SW 1271 (cell line): ENCODE measurements around the gene MCF2L.
"Not testable (repeated sequence)": the region's sequence is repeated elsewhere in the genome, so short reads cannot be mapped to it uniquely, and the experiment has no call there.

Source experiments
- DNase-seq, 2 experiments: peaks; one replicate each; lab custom pipeline; 2025; lab: John Stamatoyannopoulos, UW

Gene MCF2L

GRCh38 chr13:113094410-113094800 lies 125.4 kb downstream of the MCF2L start:
- DNase-seq: no peak

DNA sequence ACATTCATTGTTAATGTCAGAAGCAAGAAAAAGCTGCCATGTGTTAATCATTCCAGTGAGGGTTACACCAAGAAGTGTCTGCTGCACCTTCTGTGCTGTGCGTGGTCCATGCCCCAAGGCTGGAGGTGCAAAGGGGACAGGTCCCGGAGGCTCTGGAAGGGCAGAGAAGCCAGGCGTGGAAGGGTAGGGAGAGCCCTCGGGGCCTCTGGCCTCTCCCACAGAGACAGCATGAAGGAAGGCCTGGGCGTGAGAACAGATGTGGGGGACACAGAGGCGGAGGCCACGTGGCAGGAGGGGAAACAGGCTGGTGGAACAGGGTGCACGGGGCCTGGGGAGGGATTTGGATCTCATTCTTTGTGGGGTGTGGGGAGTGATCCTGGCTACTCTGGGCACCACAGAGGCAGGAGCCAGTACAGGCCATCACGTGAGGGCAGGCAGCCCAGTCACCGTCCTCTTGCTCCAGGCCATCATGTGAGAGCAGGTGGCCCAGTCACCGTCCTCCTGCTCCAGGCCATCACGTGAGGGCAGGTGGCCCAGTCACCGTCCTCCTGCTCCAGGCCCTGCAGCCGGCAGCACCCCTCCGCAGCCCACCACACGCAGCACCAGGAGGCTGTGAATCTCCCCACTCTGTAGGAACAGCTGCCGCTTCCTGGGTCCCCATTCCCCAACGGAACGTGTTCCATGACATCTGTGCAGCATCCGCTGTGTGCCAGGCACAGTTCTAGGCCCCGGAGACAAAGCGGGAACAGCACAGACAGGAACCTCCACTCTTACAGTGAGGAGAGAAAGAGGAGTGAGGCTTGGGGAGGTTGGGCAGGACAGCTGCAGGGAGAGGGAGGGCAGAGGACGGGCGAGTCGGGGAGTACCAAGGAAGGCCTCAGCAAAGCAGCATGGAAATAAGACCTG lies 126.4 kb downstream of the MCF2L start:
- DNase-seq: no peak

DNA sequence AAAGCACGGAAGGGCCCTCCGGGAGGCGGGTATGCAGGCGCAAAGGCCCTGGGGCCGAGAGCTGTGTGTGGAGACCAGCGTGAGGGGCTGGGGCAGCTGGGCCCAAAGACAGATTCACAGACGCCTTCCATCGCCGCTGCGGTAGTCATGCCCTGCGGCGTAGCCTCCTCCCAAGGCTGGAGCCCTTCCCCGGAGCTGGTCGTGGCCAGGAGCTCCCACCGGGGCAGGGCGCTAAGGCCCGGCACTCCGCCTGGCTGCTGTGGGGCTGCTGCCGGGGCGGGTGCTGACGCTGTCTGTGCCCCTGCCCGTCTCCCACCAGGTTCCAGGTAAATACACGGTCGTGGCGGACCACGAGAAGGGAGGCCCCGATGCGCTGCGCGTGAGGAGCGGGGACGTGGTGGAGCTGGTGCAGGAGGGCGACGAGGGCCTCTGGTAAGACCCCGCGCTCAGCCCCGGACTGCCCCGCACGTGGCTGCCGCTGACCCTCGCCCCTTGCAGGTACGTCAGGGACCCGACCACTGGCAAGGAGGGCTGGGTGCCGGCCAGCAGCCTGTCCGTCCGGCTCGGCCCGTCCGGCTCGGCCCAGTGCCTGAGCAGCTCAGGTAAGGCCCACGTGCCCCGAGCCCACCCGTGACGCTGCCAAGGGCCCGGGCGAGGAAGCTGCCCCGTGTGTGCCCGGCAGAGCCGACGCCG lies 127.2 kb downstream of the MCF2L start:
- no peak for DNase-seq

- no peak for DNase-seq
These were observed 127.8 kb downstream of the MCF2L start for GRCh38 chr13:113096745-113097305.

- DNase-seq: no peak
These were observed 128.6 kb downstream of the MCF2L start for GRCh38 chr13:113097651-113098050.

GRCh38 chr13:113098162-113098732 lies 129.2 kb downstream of the MCF2L start:
- DNase-seq: no peak

DNA sequence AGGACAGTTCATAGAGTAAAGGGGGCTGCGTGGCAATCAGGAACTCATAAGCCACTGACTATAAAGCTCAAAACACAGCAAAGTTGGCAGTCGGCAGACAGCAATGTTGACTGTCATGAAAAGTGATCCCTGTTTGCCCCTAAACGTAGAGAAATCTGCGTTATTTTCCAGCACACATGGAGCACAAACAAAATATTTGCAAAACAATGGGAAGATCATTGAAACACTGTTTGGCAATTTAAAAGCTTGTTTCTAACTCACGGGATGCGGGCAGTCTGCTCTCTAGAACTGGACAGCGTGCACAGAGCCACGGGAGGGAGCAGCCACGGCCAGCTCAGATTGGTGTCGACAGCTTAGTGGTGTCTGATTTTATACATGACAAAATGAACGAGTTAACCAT lies 130.1 kb downstream of the MCF2L start:
- DNase-seq: no peak

GRCh38 chr13:113102302-113102701 lies 133.3 kb downstream of the MCF2L start:
- DNase-seq: not testable (repeated sequence)

DNA sequence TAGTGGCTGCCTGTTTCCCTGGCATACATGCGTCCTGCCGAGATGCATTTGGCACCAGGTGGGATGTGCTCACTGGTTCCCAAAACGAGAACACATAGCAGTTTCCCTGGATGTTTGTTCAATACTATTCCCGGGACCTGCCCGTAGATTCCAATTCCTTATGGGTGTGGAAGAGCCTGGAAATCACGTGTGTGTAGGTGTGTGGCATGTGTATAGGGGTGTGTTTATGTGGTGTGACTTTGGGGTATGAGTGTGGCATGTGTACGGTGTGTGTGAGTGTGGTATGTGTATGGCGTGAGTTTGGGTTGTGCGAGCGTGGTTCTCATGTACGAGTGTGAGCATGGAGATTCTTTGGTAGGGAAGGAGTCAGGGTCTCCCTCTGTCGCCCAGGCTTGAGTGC lies 133.7 kb downstream of the MCF2L start:
- DNase-seq: no peak

- no peak for DNase-seq
These were observed 134.6 kb downstream of the MCF2L start for GRCh38 chr13:113103646-113104045.

DNA sequence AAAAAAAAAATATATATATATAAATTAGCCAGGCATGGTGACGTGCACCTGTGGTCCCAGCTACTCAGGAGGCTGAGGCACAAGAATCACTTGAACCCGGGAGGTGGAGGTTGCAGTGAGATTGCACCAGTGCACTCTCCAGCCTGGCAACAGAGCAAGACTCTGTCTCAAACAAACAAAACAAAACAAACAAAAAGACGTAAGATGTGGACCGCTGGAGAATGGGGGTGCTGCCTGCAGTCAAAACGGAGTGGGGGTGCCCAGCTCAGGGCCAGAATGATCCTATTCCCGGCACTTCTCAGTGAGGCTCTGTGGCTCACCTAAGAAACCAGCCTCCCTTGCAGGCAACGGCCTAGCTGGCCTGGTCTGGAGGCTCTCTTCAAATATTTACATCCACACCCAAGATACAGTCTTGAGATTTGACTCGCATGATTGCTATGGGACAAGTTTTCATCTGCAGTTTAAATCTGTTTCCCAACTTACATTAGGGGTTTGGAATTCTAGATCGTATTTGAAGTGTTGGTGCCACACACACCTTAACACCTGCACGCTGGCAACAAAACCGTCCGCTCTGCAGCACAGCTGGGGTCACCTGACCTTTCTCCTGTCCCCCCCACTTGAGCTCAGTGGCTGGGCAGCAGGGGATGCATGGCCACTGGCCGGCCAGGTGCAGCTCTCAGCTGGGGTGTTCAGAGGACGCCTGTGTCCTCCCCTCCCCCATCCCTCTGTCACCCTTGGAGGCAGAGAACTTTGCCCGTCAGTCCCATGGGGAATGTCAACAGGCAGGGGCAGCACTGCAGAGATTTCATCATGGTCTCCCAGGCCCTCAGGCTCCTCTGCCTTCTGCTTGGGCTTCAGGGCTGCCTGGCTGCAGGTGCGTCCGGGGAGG lies 136.3 kb downstream of the MCF2L start, which contains the start of gene F7:
TSS of gene F7 (plus strand) at position 760 of the 889 bp plus-strand sequence. CDS start at position 811, 51 bp downstream.
- no peak for DNase-seq

DNA sequence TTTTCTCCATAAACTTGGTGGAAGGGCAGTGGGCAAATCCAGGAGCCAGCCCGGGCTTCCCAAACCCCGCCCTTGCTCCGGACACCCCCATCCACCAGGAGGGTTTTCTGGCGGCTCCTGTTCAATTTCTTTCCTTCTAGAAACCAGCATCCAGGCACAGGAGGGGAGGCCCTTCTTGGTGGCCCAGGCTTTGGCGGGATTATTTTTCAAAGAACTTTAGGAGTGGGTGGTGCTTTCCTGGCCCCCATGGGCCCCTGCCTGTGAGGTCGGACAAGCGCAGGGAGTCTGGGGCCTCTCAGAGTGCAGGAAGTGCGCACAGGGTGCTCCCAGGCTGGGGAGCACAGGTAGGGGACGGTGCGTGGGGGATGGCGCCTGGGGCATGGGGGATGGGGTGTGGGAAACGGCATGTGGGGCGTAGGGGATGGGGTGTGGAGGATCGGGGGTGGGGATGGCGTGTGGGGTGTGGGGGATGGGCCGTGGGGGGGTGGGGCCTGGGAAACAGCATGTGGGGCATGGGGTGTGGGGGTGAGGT lies 137.0 kb downstream of the MCF2L start:
- no peak for DNase-seq

DNA sequence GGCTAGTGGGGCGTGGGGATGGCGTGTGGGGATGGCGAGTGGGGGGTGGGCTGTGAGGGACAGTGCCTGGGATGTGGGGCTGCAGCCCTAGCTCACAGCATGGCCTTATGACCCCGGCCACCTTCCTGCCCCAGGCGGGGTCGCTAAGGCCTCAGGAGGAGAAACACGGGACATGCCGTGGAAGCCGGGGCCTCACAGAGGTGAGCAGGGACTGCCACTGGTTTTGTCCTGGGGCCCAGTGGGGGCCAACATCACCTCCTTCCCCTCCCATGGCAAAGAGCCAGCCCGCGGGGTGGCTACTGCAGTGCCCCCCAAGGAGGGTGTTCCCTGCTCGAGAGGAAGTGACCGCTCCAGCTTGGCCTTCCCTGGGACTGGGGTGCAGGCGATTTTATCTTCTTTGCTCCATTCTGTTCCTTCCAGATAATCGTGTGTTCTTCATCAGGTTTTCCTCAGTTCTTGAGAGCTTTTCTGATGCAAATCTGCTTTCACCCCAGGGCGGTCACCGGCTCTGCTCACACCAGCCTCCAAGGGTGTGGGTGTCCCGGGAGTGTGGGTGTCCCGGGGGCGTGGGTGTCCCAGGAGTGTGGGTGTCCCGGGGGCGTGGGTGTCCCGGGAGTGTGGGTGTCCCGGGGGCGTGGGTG lies 137.8 kb downstream of the MCF2L start:
- no peak for DNase-seq

- not testable (repeated sequence) for DNase-seq
These were observed 139.5 kb downstream of the MCF2L start for GRCh38 chr13:113108521-113108920.

DNA sequence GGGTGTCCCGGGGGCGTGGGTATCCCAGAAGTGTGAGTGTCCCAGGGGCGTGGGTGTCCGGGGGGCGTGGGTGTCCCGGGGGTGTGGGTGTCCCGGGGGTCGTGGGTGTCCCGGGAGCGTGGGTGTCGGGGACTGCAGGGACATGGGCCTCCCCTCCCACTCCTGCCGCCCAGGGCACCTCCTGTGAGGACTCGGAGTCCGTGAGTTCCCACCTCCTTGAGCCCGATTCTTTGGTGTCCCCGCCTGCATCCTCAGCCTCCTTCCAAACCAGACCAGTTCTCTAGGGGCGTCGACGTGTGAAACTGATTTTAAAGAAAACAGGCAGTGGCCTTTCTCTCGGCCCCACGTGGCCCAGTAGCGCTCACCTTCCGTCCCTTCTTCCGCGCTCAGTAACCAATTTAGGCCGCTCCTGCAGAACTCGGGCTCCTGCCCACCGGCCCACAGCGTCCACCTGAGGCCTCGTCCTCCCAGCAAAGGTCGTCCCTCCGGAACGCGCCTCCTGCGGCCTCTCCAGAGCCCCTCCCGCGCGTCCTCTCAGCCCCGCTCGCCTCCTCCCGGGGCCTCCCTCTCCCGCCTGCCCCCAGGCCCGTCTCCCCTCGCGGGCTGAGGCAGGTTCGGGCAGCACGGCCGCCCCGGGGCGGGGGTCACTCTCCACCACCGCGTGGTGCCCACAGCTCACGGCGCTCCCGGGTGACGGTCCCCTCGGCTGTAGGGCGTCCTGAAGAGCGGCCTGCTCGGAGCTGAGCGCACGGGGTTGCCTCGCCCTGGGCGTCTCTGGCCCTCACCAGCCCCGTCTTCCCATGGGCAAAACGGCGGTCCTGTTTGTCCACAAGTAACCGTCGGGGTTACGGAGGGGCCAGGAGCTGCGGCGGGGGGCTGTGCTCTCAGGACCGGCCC lies 140.4 kb downstream of the MCF2L start:
- DNase-seq: no peak

GRCh38 chr13:113110048-113110851 lies 141.2 kb downstream of the MCF2L start:
- DNase-seq: no peak

- DNase-seq: no peak
These were observed 141.9 kb downstream of the MCF2L start for GRCh38 chr13:113110852-113111315.

DNA sequence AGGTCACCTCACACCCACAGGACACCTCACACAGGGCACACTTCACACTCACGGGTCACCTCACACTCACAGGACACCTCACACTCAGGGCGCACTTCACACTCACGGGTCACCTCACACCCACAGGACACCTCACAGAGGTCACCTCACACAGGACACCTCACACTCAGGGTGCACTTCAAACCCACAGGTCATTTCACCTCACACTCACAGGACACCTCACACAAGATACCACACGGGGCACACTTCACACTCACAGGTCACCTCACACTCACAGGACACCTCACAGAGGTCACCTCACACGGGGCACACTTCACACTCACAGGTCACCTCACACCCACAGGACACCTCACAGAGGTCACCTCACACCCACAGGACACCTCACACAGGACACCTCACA lies 142.8 kb downstream of the MCF2L start:
- DNase-seq: not testable (repeated sequence)

GRCh38 chr13:113112475-113112874 lies 143.5 kb downstream of the MCF2L start:
- not testable (repeated sequence) for DNase-seq
